Spleen (tissue), 11 donors: ENCODE measurements around the gene TRPT1. TPM values are rescaled to one million over a fixed set of nuclear protein-coding genes. Genes with fewer than 3 reads are reported as not detected.

Experiments used
- DNase-seq: peaks from one replicate; pipeline ENCODE4 v3.0.0-alpha.2; 2020
- H3K27ac ChIP-seq, 8 donors: fragments of 200-600 bp; sonication (generic) in 7 of 8; 1 replicate in 4 of 8; 2 replicates in 4 of 8; pipeline versions ENCODE4 v1.5.0 to v1.8.0; 2016 to 2021; ENCODE audit warnings: inconsistent platforms in 4 of 8, mild to moderate bottlenecking in 4 of 8, moderate library complexity in 1 of 8
- H3K27me3 ChIP-seq, 7 donors: fragments of 200-600 bp; sonication (generic) in 6 of 7; replicated peaks in 1 of 7; 1 replicate in 4 of 7; 2 replicates in 3 of 7; pipeline versions ENCODE4 v1.5.0 to v1.8.0; 2016 to 2021; ENCODE audit warnings: inconsistent platforms in 3 of 7, mild to moderate bottlenecking in 1 of 7
- H3K36me3 ChIP-seq, 6 donors: fragments of 200-600 bp; sonication (generic) in 5 of 6; 1 replicate in 4 of 6; 2 replicates in 2 of 6; pipeline versions ENCODE4 v1.5.0 to v1.8.0; 2016 to 2021; ENCODE audit warnings: inconsistent platforms in 2 of 6
- H3K4me1 ChIP-seq, 6 donors: fragments of 200-600 bp; sonication (generic) in 5 of 6; 1 replicate in 3 of 6; 2 replicates in 3 of 6; pipeline versions ENCODE4 v1.5.0 to v1.8.0; 2016 to 2021; ENCODE audit warnings: inconsistent platforms in 3 of 6
- H3K4me3 ChIP-seq, 8 donors: fragments of 200-600 bp; sonication (generic) in 7 of 8; 1 replicate in 4 of 8; 2 replicates in 4 of 8; pipeline versions ENCODE4 v1.5.0 to v1.8.0; 2016 to 2021; ENCODE audit warnings: inconsistent platforms in 4 of 8, mild to moderate bottlenecking in 4 of 8, moderate library complexity in 2 of 8
- H3K9me3 ChIP-seq, 8 donors: fragments of 200-600 bp; sonication (generic) in 7 of 8; 1 replicate in 4 of 8; 2 replicates in 4 of 8; pipeline versions ENCODE4 v1.5.0 to v1.8.0; 2016 to 2021; ENCODE audit warnings: inconsistent platforms in 4 of 8
- CTCF ChIP-seq, 11 experiments: fragments of 200-600 bp in 7 of 11; fragments of 450-650 bp in 4 of 11; sonication (generic) in 4 of 11; IDR thresholded peaks in 8 of 11; conservative IDR thresholded peaks in 3 of 11; 1 replicate in 7 of 11; 2 replicates in 4 of 11; pipeline versions ENCODE4 v1.4.0 to v1.8.0; 2016 to 2021; ENCODE audit warnings: antibody characterized with exemption in 11 of 11, inconsistent platforms in 4 of 11, mild to moderate bottlenecking in 1 of 11
- POLR2A ChIP-seq, 3 donors: fragments of 450-650 bp; IDR thresholded peaks; one replicate each; pipeline ENCODE4 v1.5.1; 2017; ENCODE audit warnings: antibody characterized with exemption in 3 of 3, mild to moderate bottlenecking in 1 of 3
- POLR2AphosphoS5 ChIP-seq, 3 donors: sonication (generic); formaldehyde crosslinking; IDR thresholded peaks; one replicate each; pipeline ENCODE4 v1.5.1; 2017; ENCODE audit warnings: antibody characterized with exemption in 3 of 3
- WGBS, 5 donors: extraction: QIAGEN DNeasy Blood & Tissue Kit in 3 of 5; methylation state at CpG; one replicate each; pipeline versions ENCODE4 v1.1.5 to v1.1.7; 2013 to 2018; 5-methylcytosine and 5-hydroxymethylcytosine counted together
- intact Hi-C: fragments of 100-400 bp; cut with DNase I; formaldehyde crosslinking; loops from one replicate; pipeline ENCODE4 v1.15.0; 2023; ENCODE audit warnings: low total_unique reads
- polyA plus RNA-seq, 3 donors: library from polyadenylated mRNA; stranded (reverse); fragments of 200-250 nt; gene quantifications; one replicate each; pipeline ENCODE4 v1.2.1, GENCODE V29; 2013
- total RNA-seq, 7 donors: library from RNA; depleted of rRNA in 3 of 7; stranded (reverse); fragments of >200 nt in 3 of 7; fragmentation: NEBNext Ultra II Directional in 4 of 7; extraction: Animal tissue kit (Norgen Biotek cat#: 25700) in 4 of 7; gene quantifications; one replicate each; pipeline versions ENCODE4 v1.1.0 to v1.2.1, GENCODE V29; 2016 to 2021
- donor health status: healthy with polysubstance abuse.
- donor health status: DM: no; HTN: no; CAD: no; lungs with moderate emphysema.
- donor health status: DM: no; HTN: no; CAD: no.
- donor health status: Bipolar disorder and iron deficiency.
- donor health status: healthy.
- donor health status: DM: no; HTN: no; CAD: no.
- donor health status: DM: yes; HTN: yes; CAD: no.

The TRPT1 gene
- total and polyA plus RNA-seq, 10 donors: 34.2 to 74.0 (median 46.4) TPM

- Histone ChIP-seq H3K27ac (peak overlapping the region in 5 of 8 donors; percentile 71 to 97 (median 92)), H3K27me3 (no peaks in the 10 kb centered on the region), H3K4me3 (peak overlapping the region in 5 of 8 donors; percentile 43 to 66 (median 59)), H3K36me3 (peaks cover 0 to 18% (median 0%) of the 10 kb centered on the region in 6 donors), H3K4me1 (peaks cover 36 to 49% (median 44%) of the 10 kb centered on the region in 6 donors), H3K9me3 (no peaks in the 10 kb centered on the region)
- TF ChIP-seq POLR2A (IDR thresholded peaks at IDR 0.05): peak; percentile 26 to 99 (median 95)
- peak in 7 of 11 experiments; percentile 4 to 75 (median 42) for TF ChIP-seq CTCF (IDR thresholded peaks at IDR 0.05 in 8 of 11, conservative IDR thresholded peaks at IDR 0.05 in 3 of 11)
- TF ChIP-seq POLR2AphosphoS5 (IDR thresholded peaks at IDR 0.05): peak; percentile 97 to 99 (median 99)
- 0 to 1% (median 0%) methylated on average over 12 to 52 of the region's 52 CpGs for WGBS, 5 donors
- intact Hi-C loops: no loop called here
- no peak for DNase-seq
These were observed 40.8 kb downstream of the TRPT1 start for GRCh38 chr11:64185175-64185692.

- Histone ChIP-seq H3K4me3 (no peak overlapping the region), H3K36me3 (peaks cover 0 to 7% (median 0%) of the 10 kb centered on the region in 6 donors), H3K27ac (peak overlapping the region in 4 of 8 donors; percentile 26 to 92 (median 57)), H3K27me3 (no peaks in the 10 kb centered on the region), H3K9me3 (no peaks in the 10 kb centered on the region), H3K4me1 (peaks cover 25 to 49% (median 43%) of the 10 kb centered on the region in 6 donors)
- 81 to 95% (median 85%) methylated on average over 6 to 7 of the region's 7 CpGs for WGBS, 5 donors
- DNase-seq: no peak
- TF ChIP-seq POLR2A (IDR thresholded peaks at IDR 0.05) (no peak), CTCF (IDR thresholded peaks at IDR 0.05 in 8 of 11, conservative IDR thresholded peaks at IDR 0.05 in 3 of 11) (no peak), POLR2AphosphoS5 (IDR thresholded peaks at IDR 0.05) (no peak)
- intact Hi-C loops: no loop called here
These were observed 42.1 kb downstream of the TRPT1 start for GRCh38 chr11:64183890-64184289.

- Histone ChIP-seq H3K27me3 (no peaks in the 10 kb centered on the region), H3K27ac (peak overlapping the region in 7 of 8 donors; percentile 10 to 77 (median 68)), H3K4me1 (peaks cover 25 to 54% (median 43%) of the 10 kb centered on the region in 6 donors), H3K4me3 (peak overlapping the region in 1 of 8 donors; percentile 25), H3K36me3 (no peaks in the 10 kb centered on the region), H3K9me3 (no peaks in the 10 kb centered on the region)
- 42 to 55% (median 43%) methylated on average over 13 to 17 of the region's 17 CpGs for WGBS, 5 donors
- intact Hi-C loops: no loop called here
- TF ChIP-seq CTCF (IDR thresholded peaks at IDR 0.05 in 8 of 11, conservative IDR thresholded peaks at IDR 0.05 in 3 of 11): no peak
- peak in 1 of 3 donors; percentile 41 for TF ChIP-seq POLR2A (IDR thresholded peaks at IDR 0.05)
- TF ChIP-seq POLR2AphosphoS5 (IDR thresholded peaks at IDR 0.05): peak; percentile 83 to 94 (median 90)
- peak; percentile 90 for DNase-seq
These were observed 44.2 kb downstream of the TRPT1 start for GRCh38 chr11:64181506-64182411.

GRCh38 chr11:64180891-64181290 lies 45.1 kb downstream of the TRPT1 start:
- intact Hi-C loops: no loop called here

More at GRCh38 chr11:64180891-64181290, 45.1 kb downstream of the TRPT1 start:
- DNase-seq: no peak
- H3K9me3 ChIP-seq: no peaks in the 10 kb centered on the region
- H3K36me3 ChIP-seq: no peaks in the 10 kb centered on the region
- no peaks in the 10 kb centered on the region for H3K27me3 ChIP-seq
- peak overlapping the region in 6 of 8 donors; percentile 26 to 77 (median 72) for H3K27ac ChIP-seq
- peaks cover 25 to 54% (median 43%) of the 10 kb centered on the region in 6 donors for H3K4me1 ChIP-seq
- TF ChIP-seq POLR2A (IDR thresholded peaks at IDR 0.05): no peak
- TF ChIP-seq CTCF (IDR thresholded peaks at IDR 0.05 in 8 of 11, conservative IDR thresholded peaks at IDR 0.05 in 3 of 11): no peak
- no peak overlapping the region for H3K4me3 ChIP-seq
- WGBS, 5 donors: 70 to 76% (median 74%) methylated on average over 5 of the region's 5 CpGs
